ENCODE measurements around the gene A1BG.
A peak's percentile ranks its signal among the peaks of the same experiment; 100 is the strongest.

A1BG gene

GRCh38 chr19:58386576-58387337 lies 33.5 kb upstream of the A1BG start, which contains the start of gene RPS5:
RPS5 (plus strand) TSS chr19:58387269; CDS start chr19:58388138, 869 bp downstream.
- ChIA-PET CTCF (no interaction called here), POLR2A (interaction anchor here (0.7 to 3.5 kb wide), 4 partner anchors 13 to 169 kb away, joined by 3 to 21 read pairs (median 4); partner anchors contain the start of genes CHMP2A, ZNF497 and ZNF584)
- TF ChIP-seq PKNOX1 (IDR thresholded peaks at IDR 0.05) (no peak), ELF4 (IDR thresholded peaks at IDR 0.05) (peak; percentile 94), L3MBTL2 (conservative IDR thresholded peaks at IDR 0.05) (peak; percentile 92)
- peak; percentile 98 for DNase-seq (ENCODE audit: extremely low spot score)

- POLR2A ChIA-PET, result interaction anchor here (0.7 to 3.5 kb wide), 3 partner anchors 12 to 169 kb away, joined by 3 to 21 read pairs (median 6); partner anchors contain the start of genes CHMP2A and ZNF497
- CTCF ChIA-PET, result no interaction called here
- no peak for TF ChIP-seq NFRKB (IDR thresholded peaks at IDR 0.05)
- no peak for TF ChIP-seq L3MBTL2 (conservative IDR thresholded peaks at IDR 0.05)
- TF ChIP-seq ZNF384 (IDR thresholded peaks at IDR 0.05), result no peak
- no peak for TF ChIP-seq TARDBP (IDR thresholded peaks at IDR 0.05)
- TF ChIP-seq HDGF (IDR thresholded peaks at IDR 0.05; ENCODE audit: borderline replicate concordance), result no peak
- TF ChIP-seq FOXM1 (IDR thresholded peaks at IDR 0.05; ENCODE audit: borderline replicate concordance), result no peak
- TF ChIP-seq LEF1 (IDR thresholded peaks at IDR 0.05; ENCODE audit: borderline replicate concordance), result no peak
- no peak for TF ChIP-seq ARNT (IDR thresholded peaks at IDR 0.05)
- TF ChIP-seq BHLHE40 (IDR thresholded peaks at IDR 0.05; ENCODE audit: borderline replicate concordance), result no peak
- TF ChIP-seq FOXK2 (IDR thresholded peaks at IDR 0.05), result no peak
- no peak for TF ChIP-seq SUZ12 (IDR thresholded peaks at IDR 0.05)
- no peak for TF ChIP-seq SP1 (IDR thresholded peaks at IDR 0.05)
- no peak for TF ChIP-seq CTBP1 (IDR thresholded peaks at IDR 0.05; ENCODE audit: borderline replicate concordance)
- no peak for TF ChIP-seq FOXA1 (IDR thresholded peaks at IDR 0.05)
- no peak for TF ChIP-seq ELF4 (IDR thresholded peaks at IDR 0.05)
- TF ChIP-seq PKNOX1 (IDR thresholded peaks at IDR 0.05), result no peak
- DNase-seq (ENCODE audit: extremely low spot score), result no peak
Observed at GRCh38 chr19:58385891-58386575, 32.7 kb upstream of the A1BG start.

- ChIA-PET CTCF (no interaction called here), POLR2A (interaction anchor here (2.0 to 3.5 kb wide), 2 partner anchors 22 to 170 kb away, joined by 6 to 21 read pairs; partner anchors contain the start of genes CHMP2A and ZNF497)
- TF ChIP-seq CTBP1 (IDR thresholded peaks at IDR 0.05; ENCODE audit: borderline replicate concordance), result no peak
- DNase-seq (ENCODE audit: extremely low spot score), result no peak
Observed at GRCh38 chr19:58385313-58385890, 32.1 kb upstream of the A1BG start.

- ChIA-PET CTCF (no interaction called here), POLR2A (interaction anchor here (0.9 to 1.5 kb wide), 2 partner anchors 21 to 136 kb away, joined by 3 to 4 read pairs; partner anchors contain the start of gene ZNF497)
- DNase-seq (ENCODE audit: extremely low spot score), result no peak
- TF ChIP-seq BHLHE40 (IDR thresholded peaks at IDR 0.05; ENCODE audit: borderline replicate concordance) (no peak), PKNOX1 (IDR thresholded peaks at IDR 0.05) (no peak), LEF1 (IDR thresholded peaks at IDR 0.05; ENCODE audit: borderline replicate concordance) (no peak), TARDBP (IDR thresholded peaks at IDR 0.05) (no peak), ZNF384 (IDR thresholded peaks at IDR 0.05) (no peak), ARNT (IDR thresholded peaks at IDR 0.05) (no peak), ELF4 (IDR thresholded peaks at IDR 0.05) (no peak), L3MBTL2 (conservative IDR thresholded peaks at IDR 0.05) (no peak), NFRKB (IDR thresholded peaks at IDR 0.05) (no peak), SUZ12 (IDR thresholded peaks at IDR 0.05) (no peak), FOXK2 (IDR thresholded peaks at IDR 0.05) (no peak), HDGF (IDR thresholded peaks at IDR 0.05; ENCODE audit: borderline replicate concordance) (no peak), CTBP1 (IDR thresholded peaks at IDR 0.05; ENCODE audit: borderline replicate concordance) (no peak), FOXA1 (IDR thresholded peaks at IDR 0.05) (no peak), SP1 (IDR thresholded peaks at IDR 0.05) (no peak), FOXM1 (IDR thresholded peaks at IDR 0.05; ENCODE audit: borderline replicate concordance) (no peak)
Observed at GRCh38 chr19:58382997-58383603, 29.8 kb upstream of the A1BG start.

GRCh38 chr19:58381460-58382212 lies 28.3 kb upstream of the A1BG start:
- CTCF ChIA-PET, result interaction anchor here (0.6 kb wide), 1 partner anchor 1134 kb away, joined by 3 read pairs; no protein-coding TSS in a partner anchor

More at GRCh38 chr19:58381460-58382212, 28.3 kb upstream of the A1BG start:
- POLR2A ChIA-PET, result interaction anchor here (0.9 to 1.7 kb wide), 4 partner anchors 16 to 194 kb away, joined by 3 to 8 read pairs (median 3); partner anchors contain the start of gene ZNF497
- DNase-seq (ENCODE audit: extremely low spot score), result no peak
- TF ChIP-seq ZNF384 (IDR thresholded peaks at IDR 0.05) (no peak), BHLHE40 (IDR thresholded peaks at IDR 0.05; ENCODE audit: borderline replicate concordance) (no peak), NFRKB (IDR thresholded peaks at IDR 0.05) (no peak), SP1 (IDR thresholded peaks at IDR 0.05) (no peak), L3MBTL2 (conservative IDR thresholded peaks at IDR 0.05) (no peak)
